Natural killer cell (primary cell): Measurements from ENCODE around the gene GBA2. TPM values are rescaled to one million over a fixed set of nuclear protein-coding genes. Genes with fewer than 3 reads are reported as not detected.

Experiments
- ATAC-seq, 3 donors: fragments of 150-1000 bp in 2 of 3; fragments of 200-7000 bp in 1 of 3; cut with Tn5 transposase; 1 replicate in 1 of 3; 2 replicates in 2 of 3; pipeline ENCODE4 v1.10.0; 2021; ENCODE audit warnings: mild to moderate bottlenecking in 2 of 3, moderate library complexity in 2 of 3
- DNase-seq, 2 donors: peaks; one replicate each; pipeline versions ENCODE4 v3.0.0 to v3.0.0-alpha.2; 2013 to 2021; ENCODE audit warnings: mixed read lengths in 1 of 2
- H3K27ac ChIP-seq: one replicate; pipeline ENCODE4 v1.5.1; 2013; ENCODE audit warnings: mild to moderate bottlenecking, low read length
- H3K27me3 ChIP-seq: one replicate; pipeline ENCODE4 v1.6.1; 2013; ENCODE audit warnings: low read length; ENCODE audit not compliant: control insufficient read depth, insufficient read depth
- H3K36me3 ChIP-seq: one replicate; pipeline ENCODE4 v1.6.1; 2013; ENCODE audit warnings: low read length; ENCODE audit not compliant: control insufficient read depth, insufficient read depth
- H3K4me1 ChIP-seq: one replicate; pipeline ENCODE4 v1.6.1; 2013; ENCODE audit warnings: low read length; ENCODE audit not compliant: control insufficient read depth, insufficient read depth
- H3K4me3 ChIP-seq: one replicate; pipeline ENCODE4 v1.5.1; 2013; ENCODE audit warnings: low read length
- H3K9me3 ChIP-seq: one replicate; pipeline ENCODE4 v1.6.1; 2013; ENCODE audit warnings: low read length; ENCODE audit not compliant: control insufficient read depth, insufficient read depth
- H3K27ac Mint-ChIP-seq, 2 donors: one replicate each; pipeline ENCODE4 v1.8.0; 2022; ENCODE audit warnings: mild to moderate bottlenecking in 2 of 2, mixed read lengths in 2 of 2, moderate library complexity in 1 of 2
- H3K27me3 Mint-ChIP-seq, 2 donors: one replicate each; pipeline ENCODE4 v1.8.0; 2022; ENCODE audit warnings: low read depth in 2 of 2, mixed read lengths in 2 of 2
- H3K36me3 Mint-ChIP-seq: one replicate; pipeline ENCODE4 v1.8.0; 2022; ENCODE audit warnings: mixed read lengths
- H3K4me1 Mint-ChIP-seq, 2 donors: one replicate each; pipeline ENCODE4 v1.8.0; 2022; ENCODE audit warnings: mixed read lengths in 2 of 2
- H3K4me3 Mint-ChIP-seq: one replicate; pipeline ENCODE4 v1.8.0; 2022; ENCODE audit warnings: mild to moderate bottlenecking, moderate library complexity, mixed read lengths
- H3K9me3 Mint-ChIP-seq, 2 donors: one replicate each; pipeline ENCODE4 v1.8.0; 2022; ENCODE audit warnings: mixed read lengths in 2 of 2
- WGBS: methylation state at CpG from one replicate; pipeline ENCODE4 v1.1.7; 2013; ENCODE audit warnings: missing lambda C conversion rate; ENCODE audit not compliant: insufficient coverage; 5-methylcytosine and 5-hydroxymethylcytosine counted together
- intact Hi-C: fragments of 100-400 bp; cut with micrococcal nuclease; formaldehyde crosslinking; loops from one replicate; pipeline ENCODE4 v1.14.2; 2022
- total RNA-seq, 4 donors: library from RNA; stranded (reverse); fragments of 120-200 nt in 1 of 4; gene quantifications; one replicate each; pipeline versions ENCODE4 v1.2.3 to v1.2.4, GENCODE V29; 2013 to 2022
- TF ChIP-seq, protein P1 (sequence below): fragments of 200-600 bp; IDR thresholded peaks from one replicate; pipeline ENCODE4 v1.8.0; 2022; ENCODE audit warnings: antibody characterized with exemption

The GBA2 gene
- total RNA-seq, 3 donors from 2014 or later (not counting 1 experiment from before 2014, with no cell fraction given) = 76.4 to 118 (median 101) TPM

DNA sequence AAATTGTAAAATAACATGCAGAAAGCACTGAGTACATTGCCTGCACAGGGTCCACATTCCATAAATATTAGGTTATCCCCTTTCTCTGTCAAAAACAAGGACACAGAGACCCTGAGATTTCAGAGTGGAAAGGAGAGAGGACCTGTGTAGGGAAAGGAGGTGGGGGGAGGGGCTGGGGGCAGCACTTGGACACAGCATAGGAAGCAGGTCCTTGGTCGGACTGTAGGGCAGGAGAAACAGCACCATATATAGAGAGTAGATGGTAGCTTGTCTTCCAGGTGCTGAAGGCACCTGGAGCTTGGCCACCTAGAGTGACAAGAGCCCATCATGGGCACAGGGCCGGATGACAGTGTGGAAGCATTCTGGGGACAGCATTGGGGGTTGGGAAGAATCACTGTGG, 61.7 kb downstream of the GBA2 start:
- no peaks in the 10 kb centered on the region for H3K27me3 Mint-ChIP-seq
- intact Hi-C loops = no loop called here
- no peak for ATAC-seq
- H3K4me3 Mint-ChIP-seq = peak overlapping the region; percentile 47
- no peak overlapping the region for H3K27ac ChIP-seq
- peaks cover 4% of the 10 kb centered on the region for H3K36me3 ChIP-seq
- H3K4me1 ChIP-seq = peaks cover 17% of the 10 kb centered on the region
- H3K4me3 ChIP-seq = no peak overlapping the region
- 96% methylated on average over 2 of the region's 2 CpGs for WGBS
- no peaks in the 10 kb centered on the region for H3K9me3 Mint-ChIP-seq
- H3K9me3 ChIP-seq = no peaks in the 10 kb centered on the region
- H3K36me3 Mint-ChIP-seq = no peaks in the 10 kb centered on the region
- DNase-seq = no peak
- H3K27ac Mint-ChIP-seq = peak overlapping the region in 1 of 2 donors; percentile 31
- no peaks in the 10 kb centered on the region for H3K27me3 ChIP-seq
- H3K4me1 Mint-ChIP-seq = peaks cover 0 to 25% of the 10 kb centered on the region in 2 donors
- TF ChIP-seq, protein P1, sequence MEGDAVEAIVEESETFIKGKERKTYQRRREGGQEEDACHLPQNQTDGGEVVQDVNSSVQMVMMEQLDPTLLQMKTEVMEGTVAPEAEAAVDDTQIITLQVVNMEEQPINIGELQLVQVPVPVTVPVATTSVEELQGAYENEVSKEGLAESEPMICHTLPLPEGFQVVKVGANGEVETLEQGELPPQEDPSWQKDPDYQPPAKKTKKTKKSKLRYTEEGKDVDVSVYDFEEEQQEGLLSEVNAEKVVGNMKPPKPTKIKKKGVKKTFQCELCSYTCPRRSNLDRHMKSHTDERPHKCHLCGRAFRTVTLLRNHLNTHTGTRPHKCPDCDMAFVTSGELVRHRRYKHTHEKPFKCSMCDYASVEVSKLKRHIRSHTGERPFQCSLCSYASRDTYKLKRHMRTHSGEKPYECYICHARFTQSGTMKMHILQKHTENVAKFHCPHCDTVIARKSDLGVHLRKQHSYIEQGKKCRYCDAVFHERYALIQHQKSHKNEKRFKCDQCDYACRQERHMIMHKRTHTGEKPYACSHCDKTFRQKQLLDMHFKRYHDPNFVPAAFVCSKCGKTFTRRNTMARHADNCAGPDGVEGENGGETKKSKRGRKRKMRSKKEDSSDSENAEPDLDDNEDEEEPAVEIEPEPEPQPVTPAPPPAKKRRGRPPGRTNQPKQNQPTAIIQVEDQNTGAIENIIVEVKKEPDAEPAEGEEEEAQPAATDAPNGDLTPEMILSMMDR = no peak

Other genes starting within 250 kb of the GBA2 start
- 10 to 100 TPM; 40.7 to 72.5 (median 47.5) TPM for gene TESK1, start 144.0 kb downstream of the GBA2 start, total RNA-seq
- 10 to 100 TPM; 27.0 to 48.1 (median 32.3) TPM for gene CD72, start 130.8 kb downstream of the GBA2 start, total RNA-seq
- 1 to 10 TPM in 2 of 3 donors, not detected in 1; 1.2 to 1.4 TPM for gene SIT1, start 98.3 kb downstream of the GBA2 start, total RNA-seq
- gene RMRP, start 91.2 kb downstream of the GBA2 start, total RNA-seq = 1,000 to 10,000 TPM; 5,042 to 6,602 (median 5,874) TPM
- gene CCDC107, start 90.9 kb downstream of the GBA2 start, total RNA-seq = 10 to 100 TPM; 30.9 to 37.9 (median 36.8) TPM
- 1 to 10 TPM; 1.3 to 3.2 (median 1.5) TPM for gene ARHGEF39, start 84.0 kb downstream of the GBA2 start, total RNA-seq
- gene CA9, start 75.3 kb downstream of the GBA2 start, total RNA-seq = not detected
- gene TPM2, start 59.3 kb downstream of the GBA2 start, total RNA-seq = 10 to 100 TPM; 20.9 to 23.8 (median 22.9) TPM
- 100 to 1,000 TPM; 509 to 552 (median 528) TPM for gene TLN1, start 17.0 kb downstream of the GBA2 start, total RNA-seq
- gene CREB3, start 16.6 kb downstream of the GBA2 start, total RNA-seq = 10 to 100 TPM; 15.7 to 19.7 (median 18.8) TPM
- gene RGP1, start 59 bp upstream of the GBA2 start, total RNA-seq = 10 to 100 TPM; 22.3 to 26.4 (median 23.3) TPM
- gene MSMP, start 5.0 kb upstream of the GBA2 start, total RNA-seq = not detected
- gene NPR2, start 42.4 kb upstream of the GBA2 start, total RNA-seq = 1 to 10 TPM; 2.1 to 2.7 (median 2.4) TPM
- 1 to 10 TPM; 2.0 to 2.4 (median 2.1) TPM for gene SPAG8, start 63.0 kb upstream of the GBA2 start, total RNA-seq
- 10 to 100 TPM; 25.8 to 27.5 (median 25.9) TPM for gene HINT2, start 65.8 kb upstream of the GBA2 start, total RNA-seq
- gene FAM221B, start 79.5 kb upstream of the GBA2 start, total RNA-seq = not detected
- 1 to 10 TPM; 5.2 to 7.8 (median 5.4) TPM for gene TMEM8B, start 80.0 kb upstream of the GBA2 start, total RNA-seq
- not detected for gene OR13J1, start 121.2 kb upstream of the GBA2 start, total RNA-seq
- not detected for gene HRCT1, start 157.0 kb upstream of the GBA2 start, total RNA-seq
- gene SPAAR, start 160.3 kb upstream of the GBA2 start, total RNA-seq = not detected
- not detected for gene OR2S2, start 208.9 kb upstream of the GBA2 start, total RNA-seq